Measurements from ENCODE around the gene LHX3.

GRCh38 chr9:136180586-136180985 lies 24.3 kb downstream of the LHX3 start:
- TF ChIP-seq CTCF (IDR thresholded peaks at IDR 0.05) = no peak
- no peak for TF ChIP-seq EZH2 (IDR thresholded peaks at IDR 0.05; ENCODE audit: borderline replicate concordance, insufficient read depth, low read depth, low read length, poor library complexity, severe bottlenecking)

All from B cell (primary cell).